Liver (tissue), 9 donors: ENCODE data around the gene TLE5. TPM values are rescaled to one million over a fixed set of nuclear protein-coding genes. Genes with fewer than 3 reads are reported as not detected.

Source experiments
- DNase-seq: peaks from one replicate; pipeline ENCODE4 v3.0.0-alpha.2; 2017; ENCODE audit warnings: low spot score
- H3K27ac ChIP-seq, 2 donors: one replicate each; pipeline ENCODE4 v1.7.0; 2013; ENCODE audit warnings: inconsistent platforms in 2 of 2, low read length in 2 of 2, control low read depth in 1 of 2, low read depth in 1 of 2, mild to moderate bottlenecking in 1 of 2
- H3K27me3 ChIP-seq, 4 donors: one replicate each; pipeline versions ENCODE4 v1.6.1 to v1.7.0; 2013; ENCODE audit warnings: low read length in 3 of 4, inconsistent platforms in 1 of 4, mild to moderate bottlenecking in 1 of 4, moderate library complexity in 1 of 4; ENCODE audit not compliant: control insufficient read depth in 4 of 4, insufficient read depth in 4 of 4
- H3K36me3 ChIP-seq, 4 donors: one replicate each; pipeline versions ENCODE4 v1.6.1 to v1.7.0; 2013; ENCODE audit warnings: low read length in 3 of 4, mild to moderate bottlenecking in 3 of 4, low read depth in 1 of 4, moderate library complexity in 1 of 4; ENCODE audit not compliant: control insufficient read depth in 4 of 4, insufficient read depth in 3 of 4
- H3K4me1 ChIP-seq, 4 donors: one replicate each; pipeline versions ENCODE4 v1.6.1 to v1.7.0; 2013; ENCODE audit warnings: low read length in 3 of 4, mild to moderate bottlenecking in 3 of 4, moderate library complexity in 1 of 4; ENCODE audit not compliant: control insufficient read depth in 4 of 4, insufficient read depth in 4 of 4
- H3K4me3 ChIP-seq, 3 donors: one replicate each; pipeline versions ENCODE4 v1.6.1 to v1.7.0; 2013; ENCODE audit warnings: low read length in 3 of 3, control low read depth in 1 of 3, low read depth in 1 of 3, mild to moderate bottlenecking in 1 of 3
- H3K9ac ChIP-seq, 2 donors: one replicate each; pipeline ENCODE4 v1.7.0; 2013; ENCODE audit warnings: low read length in 2 of 2, mild to moderate bottlenecking in 2 of 2, moderate library complexity in 2 of 2, control low read depth in 1 of 2, low read depth in 1 of 2
- H3K9me3 ChIP-seq, 4 donors: one replicate each; pipeline versions ENCODE4 v1.6.1 to v1.7.0; 2013; ENCODE audit warnings: low read length in 3 of 4; ENCODE audit not compliant: control insufficient read depth in 4 of 4
- ATF3 ChIP-seq: IDR thresholded peaks from 2 replicates; pipeline ENCODE4 v1.6.1; 2016; ENCODE audit warnings: antibody characterized with exemption
- CTCF ChIP-seq: fragments of 150-350 bp; IDR thresholded peaks from 2 replicates; pipeline ENCODE4 v1.5.1; 2017; ENCODE audit warnings: improper control_type of control experiment, low read depth, low read length; ENCODE audit not compliant: missing input control
- EGR1 ChIP-seq, 2 donors: IDR thresholded peaks; 2 replicates each; pipeline ENCODE4 v1.6.1; 2016 to 2018; ENCODE audit warnings: antibody characterized with exemption in 2 of 2, low read depth in 2 of 2
- FOXA1 ChIP-seq: IDR thresholded peaks from 2 replicates; pipeline ENCODE4 v1.6.1; 2016; ENCODE audit warnings: antibody characterized with exemption
- FOXA2 ChIP-seq: IDR thresholded peaks from 2 replicates; pipeline ENCODE4 v1.6.1; 2016; ENCODE audit warnings: antibody characterized with exemption
- GABPA ChIP-seq, 2 donors: IDR thresholded peaks in 1 of 2; conservative IDR thresholded peaks in 1 of 2; 2 replicates each; pipeline ENCODE4 v1.6.1; 2016; ENCODE audit warnings: antibody characterized with exemption in 2 of 2, mild to moderate bottlenecking in 1 of 2, moderate library complexity in 1 of 2
- HNF4A ChIP-seq, 2 donors: conservative IDR thresholded peaks; 2 replicates each; pipeline ENCODE4 v1.6.1; 2016; ENCODE audit warnings: antibody characterized with exemption in 2 of 2, mild to moderate bottlenecking in 2 of 2
- HNF4G ChIP-seq: IDR thresholded peaks from 2 replicates; pipeline ENCODE4 v1.6.1; 2016; ENCODE audit warnings: antibody characterized with exemption
- JUND ChIP-seq, 2 donors: IDR thresholded peaks; 2 replicates each; pipeline ENCODE4 v1.6.1; 2016; ENCODE audit warnings: antibody characterized with exemption in 2 of 2
- MAX ChIP-seq: IDR thresholded peaks from 2 replicates; pipeline ENCODE4 v1.6.1; 2016; ENCODE audit warnings: antibody characterized with exemption
- NR2F2 ChIP-seq: IDR thresholded peaks from 2 replicates; pipeline ENCODE4 v1.6.1; 2016; ENCODE audit warnings: antibody characterized with exemption
- RAD21 ChIP-seq, 2 donors: IDR thresholded peaks; 2 replicates each; pipeline ENCODE4 v1.6.1; 2016; ENCODE audit warnings: antibody characterized with exemption in 2 of 2, mild to moderate bottlenecking in 2 of 2
- RXRA ChIP-seq, 2 donors: IDR thresholded peaks; 2 replicates each; pipeline ENCODE4 v1.6.1; 2017 to 2018; ENCODE audit warnings: antibody characterized with exemption in 2 of 2, mild to moderate bottlenecking in 1 of 2
- SP1 ChIP-seq: IDR thresholded peaks from 2 replicates; pipeline ENCODE4 v1.6.1; 2018; ENCODE audit warnings: antibody characterized with exemption, mild to moderate bottlenecking
- TAF1 ChIP-seq: conservative IDR thresholded peaks from 2 replicates; pipeline ENCODE4 v1.6.1; 2016; ENCODE audit warnings: antibody characterized with exemption, mild to moderate bottlenecking
- YY1 ChIP-seq: IDR thresholded peaks from 2 replicates; pipeline ENCODE4 v1.6.1; 2016; ENCODE audit warnings: antibody characterized with exemption, mild to moderate bottlenecking
- whole genome bisulfite sequencing: extraction: QIAGEN DNeasy Blood & Tissue Kit; methylation state at CpG from one replicate; pipeline ENCODE4 v1.1.7; 2013; 5-methylcytosine and 5-hydroxymethylcytosine counted together
- polyA plus RNA-seq, 2 donors: library from polyadenylated mRNA; stranded (reverse) in 1 of 2; unstranded in 1 of 2; fragments of 200-250 nt in 1 of 2; fragments of >200 nt in 1 of 2; fragmentation: Nextera tagmentation in 1 of 2; extraction: Ambion mirVana in 1 of 2; gene quantifications; one replicate each; pipeline versions ENCODE4 v1.2.1 to v1.2.3, GENCODE V29; 2013 to 2015
- total RNA-seq, 2 donors: library from RNA; depleted of rRNA; stranded (reverse); fragments of >200 nt; gene quantifications; one replicate each; pipeline ENCODE4 v1.2.3, GENCODE V29; 2014
- TF ChIP-seq, protein P1 (sequence below): IDR thresholded peaks from 2 replicates; pipeline ENCODE4 v1.6.1; 2016; ENCODE audit warnings: antibody characterized with exemption, mild to moderate bottlenecking
- TF ChIP-seq, protein P2 (sequence below): IDR thresholded peaks from 2 replicates; pipeline ENCODE4 v1.6.1; 2016; ENCODE audit warnings: antibody characterized with exemption
- donor health status: healthy.
- donor health status: healthy.
- donor health status: healthy.
- donor health status: healthy.
- donor health status: healthy.

Gene TLE5
- total and polyA plus RNA-seq, 4 donors, result 47.2 to 166 (median 54.9) TPM

DNA sequence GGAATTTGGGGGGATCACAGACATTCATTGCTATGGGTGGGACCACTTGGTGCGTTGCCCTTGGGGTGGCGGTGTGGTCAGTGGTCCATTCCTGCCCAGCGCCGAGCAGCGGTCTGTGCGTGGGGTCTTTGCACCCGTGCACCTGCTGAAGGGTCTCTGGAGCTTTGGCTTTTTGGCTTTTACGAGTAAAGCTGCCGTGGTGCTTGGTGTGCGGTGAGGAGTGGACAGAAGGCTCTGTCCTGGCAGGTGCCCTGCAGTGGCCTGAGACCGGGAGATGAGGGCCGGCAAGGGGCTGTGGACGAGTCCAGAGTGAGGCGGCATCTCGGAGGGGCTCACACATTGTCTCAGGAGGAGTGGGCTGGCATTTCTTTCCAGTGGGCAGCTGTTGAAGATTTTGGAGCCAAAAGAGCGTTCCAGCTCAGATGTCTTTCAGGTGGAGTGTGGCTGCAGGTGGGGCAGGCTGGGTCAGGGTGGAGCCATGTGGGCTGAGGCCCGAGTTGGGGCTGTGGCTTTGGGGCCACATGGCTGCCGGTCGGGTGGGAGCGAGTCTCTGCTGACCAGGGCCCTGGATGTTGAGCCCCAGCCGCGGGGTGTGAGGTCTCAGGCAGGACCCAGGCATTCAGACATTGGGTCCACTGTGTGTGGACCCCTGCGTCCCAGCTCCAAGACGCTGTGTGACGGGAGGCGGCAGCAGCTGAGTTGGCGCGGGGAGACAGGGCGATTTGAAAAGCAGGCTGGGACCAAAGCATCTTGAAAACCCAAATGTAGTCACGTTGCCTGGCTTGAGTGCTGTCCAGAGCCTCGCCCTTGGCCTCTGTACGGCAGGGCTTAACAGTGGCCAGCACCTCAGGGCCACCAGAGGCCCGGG is 43.6 kb upstream of the TLE5 start:
- DNase-seq, result no peak
- H3K27ac ChIP-seq, result no peak overlapping the region
- no peak overlapping the region for H3K4me3 ChIP-seq
- H3K27me3 ChIP-seq, result no peaks in the 10 kb centered on the region
- peaks cover 0 to 30% (median 13%) of the 10 kb centered on the region in 4 donors for H3K4me1 ChIP-seq
- TF ChIP-seq ATF3 (no peak), FOXA2 (no peak)
- TF ChIP-seq, protein P1, sequence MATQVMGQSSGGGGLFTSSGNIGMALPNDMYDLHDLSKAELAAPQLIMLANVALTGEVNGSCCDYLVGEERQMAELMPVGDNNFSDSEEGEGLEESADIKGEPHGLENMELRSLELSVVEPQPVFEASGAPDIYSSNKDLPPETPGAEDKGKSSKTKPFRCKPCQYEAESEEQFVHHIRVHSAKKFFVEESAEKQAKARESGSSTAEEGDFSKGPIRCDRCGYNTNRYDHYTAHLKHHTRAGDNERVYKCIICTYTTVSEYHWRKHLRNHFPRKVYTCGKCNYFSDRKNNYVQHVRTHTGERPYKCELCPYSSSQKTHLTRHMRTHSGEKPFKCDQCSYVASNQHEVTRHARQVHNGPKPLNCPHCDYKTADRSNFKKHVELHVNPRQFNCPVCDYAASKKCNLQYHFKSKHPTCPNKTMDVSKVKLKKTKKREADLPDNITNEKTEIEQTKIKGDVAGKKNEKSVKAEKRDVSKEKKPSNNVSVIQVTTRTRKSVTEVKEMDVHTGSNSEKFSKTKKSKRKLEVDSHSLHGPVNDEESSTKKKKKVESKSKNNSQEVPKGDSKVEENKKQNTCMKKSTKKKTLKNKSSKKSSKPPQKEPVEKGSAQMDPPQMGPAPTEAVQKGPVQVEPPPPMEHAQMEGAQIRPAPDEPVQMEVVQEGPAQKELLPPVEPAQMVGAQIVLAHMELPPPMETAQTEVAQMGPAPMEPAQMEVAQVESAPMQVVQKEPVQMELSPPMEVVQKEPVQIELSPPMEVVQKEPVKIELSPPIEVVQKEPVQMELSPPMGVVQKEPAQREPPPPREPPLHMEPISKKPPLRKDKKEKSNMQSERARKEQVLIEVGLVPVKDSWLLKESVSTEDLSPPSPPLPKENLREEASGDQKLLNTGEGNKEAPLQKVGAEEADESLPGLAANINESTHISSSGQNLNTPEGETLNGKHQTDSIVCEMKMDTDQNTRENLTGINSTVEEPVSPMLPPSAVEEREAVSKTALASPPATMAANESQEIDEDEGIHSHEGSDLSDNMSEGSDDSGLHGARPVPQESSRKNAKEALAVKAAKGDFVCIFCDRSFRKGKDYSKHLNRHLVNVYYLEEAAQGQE, result no peak
- WGBS, result 88% methylated on average over 33 of the region's 33 CpGs
- no peak overlapping the region for H3K9ac ChIP-seq
- no peaks in the 10 kb centered on the region for H3K36me3 ChIP-seq
- H3K9me3 ChIP-seq, result no peaks in the 10 kb centered on the region

DNA sequence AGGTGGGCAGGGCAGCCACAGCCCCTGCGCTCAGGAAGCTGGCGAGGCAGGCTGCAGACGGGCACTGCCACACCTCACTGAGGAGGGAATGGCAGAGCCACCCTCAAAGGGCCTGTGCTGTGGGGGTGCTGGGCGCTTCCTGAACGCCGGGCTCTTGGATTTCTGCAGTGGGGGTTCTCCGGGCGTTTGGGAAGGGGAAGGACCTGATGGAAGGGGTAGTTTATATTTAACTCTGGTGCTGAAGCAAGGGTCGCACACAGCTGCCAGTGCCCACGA is 42.4 kb upstream of the TLE5 start:
- peaks cover 0 to 35% (median 18%) of the 10 kb centered on the region in 4 donors for H3K4me1 ChIP-seq
- H3K36me3 ChIP-seq, result no peaks in the 10 kb centered on the region
- TF ChIP-seq YY1 (no peak), RXRA (IDR thresholded peaks at IDR 0.05) (no peak), SP1 (no peak), FOXA2 (no peak), EGR1 (IDR thresholded peaks at IDR 0.05; ENCODE audit: low read depth in 2 of 2) (no peak), HNF4A (conservative IDR thresholded peaks at IDR 0.05) (no peak), RAD21 (IDR thresholded peaks at IDR 0.05) (no peak), TAF1 (no peak), ATF3 (no peak), FOXA1 (no peak), HNF4G (no peak), JUND (IDR thresholded peaks at IDR 0.05) (no peak), CTCF (no peak), GABPA (IDR thresholded peaks at IDR 0.05 in 1 of 2, conservative IDR thresholded peaks at IDR 0.05 in 1 of 2) (no peak), MAX (no peak), NR2F2 (no peak)
- TF ChIP-seq, protein P1, result no peak
- TF ChIP-seq, protein P2, sequence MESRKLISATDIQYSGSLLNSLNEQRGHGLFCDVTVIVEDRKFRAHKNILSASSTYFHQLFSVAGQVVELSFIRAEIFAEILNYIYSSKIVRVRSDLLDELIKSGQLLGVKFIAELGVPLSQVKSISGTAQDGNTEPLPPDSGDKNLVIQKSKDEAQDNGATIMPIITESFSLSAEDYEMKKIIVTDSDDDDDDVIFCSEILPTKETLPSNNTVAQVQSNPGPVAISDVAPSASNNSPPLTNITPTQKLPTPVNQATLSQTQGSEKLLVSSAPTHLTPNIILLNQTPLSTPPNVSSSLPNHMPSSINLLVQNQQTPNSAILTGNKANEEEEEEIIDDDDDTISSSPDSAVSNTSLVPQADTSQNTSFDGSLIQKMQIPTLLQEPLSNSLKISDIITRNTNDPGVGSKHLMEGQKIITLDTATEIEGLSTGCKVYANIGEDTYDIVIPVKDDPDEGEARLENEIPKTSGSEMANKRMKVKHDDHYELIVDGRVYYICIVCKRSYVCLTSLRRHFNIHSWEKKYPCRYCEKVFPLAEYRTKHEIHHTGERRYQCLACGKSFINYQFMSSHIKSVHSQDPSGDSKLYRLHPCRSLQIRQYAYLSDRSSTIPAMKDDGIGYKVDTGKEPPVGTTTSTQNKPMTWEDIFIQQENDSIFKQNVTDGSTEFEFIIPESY, result no peak
- no peak for DNase-seq
- no peaks in the 10 kb centered on the region for H3K27me3 ChIP-seq
- H3K9me3 ChIP-seq, result no peaks in the 10 kb centered on the region
- H3K4me3 ChIP-seq, result no peak overlapping the region
- WGBS, result 69% methylated on average over 10 of the region's 10 CpGs
- H3K27ac ChIP-seq, result no peak overlapping the region
- no peak overlapping the region for H3K9ac ChIP-seq
